ENCODE measurements around the gene SLK.

The SLK gene

DNA sequence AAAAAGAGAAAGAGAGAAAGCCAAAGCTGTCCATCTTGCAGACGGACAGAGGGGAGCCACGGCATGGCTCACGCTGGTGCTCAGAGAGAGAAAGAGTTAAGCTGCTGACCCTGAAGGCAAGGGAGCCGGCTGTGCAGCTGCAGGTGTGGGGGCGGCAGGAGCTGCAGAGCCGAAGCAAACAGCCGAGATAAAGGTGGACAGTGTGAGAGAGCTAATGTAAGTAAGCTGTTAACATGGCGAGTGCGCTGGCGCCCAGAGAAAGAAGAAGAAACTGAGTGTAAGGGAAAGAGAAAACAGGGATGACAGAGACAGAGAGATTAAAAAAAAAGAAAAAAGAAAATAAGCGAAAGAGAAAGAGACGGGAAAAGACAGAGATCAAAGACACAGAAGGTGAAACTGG is 100.6 kb downstream of the SLK start:
- Mint-ChIP-seq H3K4me3 (no peak overlapping the region), H3K4me1 (no peaks in the 10 kb centered on the region), H3K27me3 (peaks cover 3% of the 10 kb centered on the region), H3K9me3 (no peaks in the 10 kb centered on the region), H3K36me3 (no peaks in the 10 kb centered on the region), H3K27ac (no peak overlapping the region)

DNA sequence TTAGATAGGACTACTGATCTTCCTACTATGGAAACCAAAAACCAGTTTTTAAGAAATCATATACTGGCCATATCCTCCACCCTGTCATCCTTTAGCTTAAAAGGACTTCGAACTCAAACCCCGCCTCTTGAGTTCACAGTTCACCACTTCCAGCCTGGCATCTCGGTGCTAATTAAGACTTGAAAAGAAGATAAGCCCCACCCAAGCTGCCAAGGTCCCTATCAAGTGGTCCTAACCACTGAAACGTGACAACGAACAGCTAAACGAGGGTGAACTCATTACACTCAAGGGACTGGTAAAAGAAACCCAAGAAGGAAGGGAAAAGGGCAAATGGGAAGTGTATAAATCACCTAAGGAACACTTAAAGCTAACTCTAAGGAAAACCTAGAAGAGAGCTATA is 102.7 kb downstream of the SLK start:
- no peak overlapping the region for H3K27ac Mint-ChIP-seq
- H3K4me1 Mint-ChIP-seq, result no peaks in the 10 kb centered on the region

DNA sequence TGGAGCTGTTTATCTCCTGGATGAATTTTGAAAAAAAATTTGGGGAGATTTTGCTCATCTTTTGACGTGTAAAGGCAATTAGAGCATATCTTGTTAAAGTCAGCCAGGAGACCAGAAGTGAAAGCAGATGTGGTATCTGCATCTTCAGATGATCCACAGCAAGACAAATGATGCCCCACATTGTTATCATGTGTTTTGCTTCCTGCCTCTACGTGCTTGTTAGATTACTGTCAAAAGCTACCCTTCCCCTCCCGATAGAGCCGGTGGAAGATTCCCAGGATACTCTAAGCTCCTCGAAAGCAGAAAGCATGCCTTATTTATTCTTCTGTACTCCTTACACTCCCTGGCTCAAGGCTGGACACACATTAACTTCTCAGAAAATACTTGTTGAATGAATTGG is 105.8 kb downstream of the SLK start:
- Mint-ChIP-seq H3K9me3 (no peaks in the 10 kb centered on the region), H3K27ac (no peak overlapping the region)

More for the DNA sequence above, 102.7 kb downstream of the SLK start:
- peaks cover 2% of the 10 kb centered on the region for H3K27me3 Mint-ChIP-seq
- H3K4me3 Mint-ChIP-seq, result no peak overlapping the region
- H3K36me3 Mint-ChIP-seq, result no peaks in the 10 kb centered on the region
- no peaks in the 10 kb centered on the region for H3K9me3 Mint-ChIP-seq

DNA sequence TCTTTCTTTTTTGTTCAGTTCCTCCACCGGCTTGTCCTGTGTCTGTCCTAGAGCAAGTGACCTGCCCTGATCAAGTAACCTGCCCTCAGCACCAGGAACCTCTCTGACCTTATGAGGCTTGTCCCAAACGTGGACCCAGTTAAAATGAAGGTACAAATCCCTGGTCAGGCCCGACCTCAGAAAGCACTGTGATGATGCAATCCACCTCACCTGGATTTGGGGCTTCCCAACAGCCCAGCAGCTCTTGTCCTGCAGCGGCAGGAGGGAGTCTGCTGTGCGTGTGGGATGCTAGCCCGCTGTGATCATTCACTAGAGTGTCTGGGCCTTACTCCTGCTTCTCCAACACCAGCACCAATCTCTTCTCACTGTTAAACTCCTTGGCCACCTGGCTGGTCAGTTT is 107.6 kb downstream of the SLK start:
- Mint-ChIP-seq H3K4me3 (no peak overlapping the region), H3K4me1 (no peaks in the 10 kb centered on the region), H3K36me3 (no peaks in the 10 kb centered on the region), H3K9me3 (no peaks in the 10 kb centered on the region), H3K27ac (no peak overlapping the region), H3K27me3 (no peaks in the 10 kb centered on the region)

More for the DNA sequence above, 105.8 kb downstream of the SLK start:
- Mint-ChIP-seq H3K4me1 (no peaks in the 10 kb centered on the region), H3K36me3 (no peaks in the 10 kb centered on the region), H3K27me3 (no peaks in the 10 kb centered on the region), H3K4me3 (no peak overlapping the region)

DNA sequence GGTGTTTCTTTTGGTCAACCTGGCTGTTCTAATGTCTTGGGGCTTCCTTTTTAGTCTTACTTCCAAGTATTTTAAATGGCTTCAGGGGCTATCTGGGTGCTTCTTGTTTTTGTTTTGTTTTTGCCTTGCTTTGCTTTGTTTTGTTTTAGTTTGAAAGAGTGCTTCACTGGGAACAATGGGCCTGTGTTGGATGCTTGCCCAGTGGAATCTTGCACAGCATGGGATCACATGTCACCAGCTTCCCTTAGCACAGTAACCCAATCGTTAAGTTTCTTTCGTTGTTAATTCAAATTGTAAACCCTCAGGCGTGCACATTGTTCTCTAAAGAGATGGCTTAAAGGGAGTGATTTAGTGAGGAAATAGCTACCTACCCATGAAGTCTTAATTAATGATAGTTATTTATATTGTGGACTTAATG is 109.8 kb downstream of the SLK start:
- Mint-ChIP-seq H3K9me3 (no peaks in the 10 kb centered on the region), H3K4me3 (no peak overlapping the region), H3K4me1 (no peaks in the 10 kb centered on the region), H3K27me3 (no peaks in the 10 kb centered on the region), H3K36me3 (no peaks in the 10 kb centered on the region), H3K27ac (no peak overlapping the region)

DNA sequence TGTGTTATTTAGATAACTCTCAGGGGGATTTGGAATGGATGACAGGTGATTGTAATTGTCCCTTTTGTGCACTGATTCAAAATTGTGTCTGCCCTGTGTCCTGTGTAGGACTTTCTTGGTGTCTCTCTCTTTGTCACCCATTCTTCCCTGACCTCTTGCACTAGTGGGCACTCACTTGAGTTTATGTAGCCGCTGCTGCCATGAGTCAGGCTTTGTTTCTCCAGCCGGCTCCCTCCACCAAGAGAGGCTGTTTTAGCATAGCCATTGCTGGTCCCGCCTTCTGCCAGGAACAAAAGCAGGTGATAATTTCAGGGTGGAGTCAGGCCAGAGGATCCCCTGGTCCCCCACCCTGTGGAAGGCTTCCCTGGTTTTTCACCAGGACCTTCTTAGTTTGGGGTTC is 110.3 kb downstream of the SLK start:
- Mint-ChIP-seq H3K27me3 (no peaks in the 10 kb centered on the region), H3K9me3 (no peaks in the 10 kb centered on the region), H3K36me3 (no peaks in the 10 kb centered on the region), H3K27ac (no peak overlapping the region), H3K4me3 (no peak overlapping the region), H3K4me1 (no peaks in the 10 kb centered on the region)

DNA sequence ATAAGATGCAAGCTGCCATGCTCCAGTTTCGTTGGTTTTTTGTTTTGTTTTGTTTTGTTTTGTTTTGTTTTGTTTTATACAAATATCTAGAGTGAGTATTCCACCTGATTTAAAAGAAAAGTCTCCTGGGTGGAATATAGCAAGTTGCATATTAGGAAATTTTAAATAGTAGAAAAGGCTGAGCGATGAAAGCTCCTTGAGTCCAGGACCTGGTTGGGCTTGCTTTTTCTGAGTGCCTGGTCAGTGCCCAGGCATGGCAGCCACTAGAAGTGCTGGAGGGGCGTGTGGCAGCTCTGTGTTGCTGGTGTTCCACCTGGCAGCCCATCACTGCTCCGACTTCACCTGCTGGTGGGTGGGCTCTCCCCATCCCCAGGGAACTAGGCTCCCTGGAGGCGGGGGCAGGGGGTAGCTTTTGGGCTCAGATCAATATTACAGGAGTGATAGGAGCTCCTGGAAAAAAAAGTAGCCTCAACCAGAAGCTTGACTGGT is 110.8 kb downstream of the SLK start:
- H3K9me3 Mint-ChIP-seq, result no peaks in the 10 kb centered on the region
- H3K27me3 Mint-ChIP-seq, result no peaks in the 10 kb centered on the region

More for the DNA sequence above, 110.8 kb downstream of the SLK start:
- no peaks in the 10 kb centered on the region for H3K4me1 Mint-ChIP-seq
- no peak overlapping the region for H3K27ac Mint-ChIP-seq
- H3K36me3 Mint-ChIP-seq, result no peaks in the 10 kb centered on the region
- no peak overlapping the region for H3K4me3 Mint-ChIP-seq

Measured in activated naive CD4-positive, alpha-beta T cell treated with anti-CD3 and anti-CD28 coated beads, Interleukin-2, amount 50 U/mL, for 24 hours (primary cell).